ENCODE data around the gene EYS. TPM values are rescaled to one million over a fixed set of nuclear protein-coding genes. Genes with fewer than 3 reads are reported as not detected.

The EYS gene
- total and polyA plus RNA-seq, 2 of the 8 experiments (the other 6 are each of a cell fraction or from before 2014, with no cell fraction given) = 0.05 to 0.13 TPM

DNA sequence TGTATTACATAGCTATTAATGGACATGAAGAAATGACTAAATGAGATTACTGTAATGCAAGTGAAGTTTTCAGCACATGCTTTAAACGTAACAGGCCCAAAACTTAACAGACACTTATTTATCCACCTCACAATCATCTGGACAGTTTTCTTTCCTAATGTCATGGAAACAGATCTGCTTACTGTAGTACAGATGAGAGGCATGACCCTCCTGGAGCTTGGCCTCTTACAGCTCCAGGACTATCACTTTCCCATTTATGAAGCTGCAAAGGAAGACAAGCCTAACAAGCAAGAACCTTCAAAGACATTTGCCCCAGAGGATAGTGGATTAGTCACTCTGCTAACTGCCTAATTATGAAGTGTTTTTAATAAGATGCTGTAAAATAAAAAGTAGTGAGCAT is 1652.2 kb downstream of the EYS start (continued):
- TF ChIP-seq SRF (IDR thresholded peaks at IDR 0.05; ENCODE audit: low read depth, low read length) = no peak
- TF ChIP-seq SIRT6 (IDR thresholded peaks at IDR 0.05; ENCODE audit: low read length) = no peak
- TF ChIP-seq GTF2F1 (IDR thresholded peaks at IDR 0.05; ENCODE audit: borderline replicate concordance, low read depth, low read length) = no peak
- no peak for TF ChIP-seq EZH2 (IDR thresholded peaks at IDR 0.05; ENCODE audit: low read depth, low read length, severe bottlenecking)
- no peak for TF ChIP-seq NRF1 (IDR thresholded peaks at IDR 0.05; ENCODE audit: low read depth, low read length)

Measured in H1 (cell line).